ENCODE results near the gene LRRC17. TPM values are rescaled to one million over a fixed set of nuclear protein-coding genes. Genes with fewer than 3 reads are reported as not detected.

LRRC17 gene
- total RNA-seq, 1 donor from 2014 or later: 0.92 TPM

- H3K27ac Mint-ChIP-seq (ENCODE audit: unreplicated experiment): no peak overlapping the region
- no peak overlapping the region for H3K4me3 Mint-ChIP-seq (ENCODE audit: unreplicated experiment)
- no peaks in the 10 kb centered on the region for H3K27me3 Mint-ChIP-seq (ENCODE audit: unreplicated experiment)
- no peak for TF ChIP-seq CTCF (IDR thresholded peaks at IDR 0.05; ENCODE audit: unreplicated experiment)
- H3K9me3 Mint-ChIP-seq (ENCODE audit: unreplicated experiment): no peaks in the 10 kb centered on the region
- H3K4me1 Mint-ChIP-seq (ENCODE audit: unreplicated experiment): peaks cover 3% of the 10 kb centered on the region
- H3K36me3 Mint-ChIP-seq (ENCODE audit: low read depth, unreplicated experiment): no peaks in the 10 kb centered on the region
- DNase-seq (ENCODE audit: low spot score): no peak
Measured at GRCh38 chr7:102991540-102992214, 78.9 kb downstream of the LRRC17 start.

- DNase-seq (ENCODE audit: low spot score): no peak
- Mint-ChIP-seq H3K27ac (ENCODE audit: unreplicated experiment) (no peak overlapping the region), H3K4me3 (ENCODE audit: unreplicated experiment) (no peak overlapping the region), H3K36me3 (ENCODE audit: low read depth, unreplicated experiment) (no peaks in the 10 kb centered on the region), H3K9me3 (ENCODE audit: unreplicated experiment) (no peaks in the 10 kb centered on the region), H3K27me3 (ENCODE audit: unreplicated experiment) (no peaks in the 10 kb centered on the region), H3K4me1 (ENCODE audit: unreplicated experiment) (peaks cover 3% of the 10 kb centered on the region)
- no peak for TF ChIP-seq CTCF (IDR thresholded peaks at IDR 0.05; ENCODE audit: unreplicated experiment)
Measured at GRCh38 chr7:102992509-102992937, 79.7 kb downstream of the LRRC17 start.

- Mint-ChIP-seq H3K27ac (ENCODE audit: unreplicated experiment) (no peak overlapping the region), H3K36me3 (ENCODE audit: low read depth, unreplicated experiment) (no peaks in the 10 kb centered on the region)
- no peak for DNase-seq (ENCODE audit: low spot score)
Measured at GRCh38 chr7:102992938-102993717, 80.3 kb downstream of the LRRC17 start.

GRCh38 chr7:102993718-102994029 lies 80.9 kb downstream of the LRRC17 start:
- DNase-seq (ENCODE audit: low spot score): no peak
- no peak for TF ChIP-seq CTCF (IDR thresholded peaks at IDR 0.05; ENCODE audit: unreplicated experiment)
- Mint-ChIP-seq H3K4me3 (ENCODE audit: unreplicated experiment) (no peak overlapping the region), H3K27me3 (ENCODE audit: unreplicated experiment) (no peaks in the 10 kb centered on the region), H3K9me3 (ENCODE audit: unreplicated experiment) (no peaks in the 10 kb centered on the region), H3K4me1 (ENCODE audit: unreplicated experiment) (peaks cover 3% of the 10 kb centered on the region), H3K27ac (ENCODE audit: unreplicated experiment) (no peak overlapping the region), H3K36me3 (ENCODE audit: low read depth, unreplicated experiment) (no peaks in the 10 kb centered on the region)

More at GRCh38 chr7:102992938-102993717, 80.3 kb downstream of the LRRC17 start:
- Mint-ChIP-seq H3K4me1 (ENCODE audit: unreplicated experiment) (peaks cover 3% of the 10 kb centered on the region), H3K9me3 (ENCODE audit: unreplicated experiment) (no peaks in the 10 kb centered on the region), H3K27me3 (ENCODE audit: unreplicated experiment) (no peaks in the 10 kb centered on the region), H3K4me3 (ENCODE audit: unreplicated experiment) (no peak overlapping the region)
- no peak for TF ChIP-seq CTCF (IDR thresholded peaks at IDR 0.05; ENCODE audit: unreplicated experiment)

GRCh38 chr7:102994567-102994966 lies 81.8 kb downstream of the LRRC17 start:
- no peaks in the 10 kb centered on the region for H3K27me3 Mint-ChIP-seq (ENCODE audit: unreplicated experiment)
- H3K4me1 Mint-ChIP-seq (ENCODE audit: unreplicated experiment): peaks cover 3% of the 10 kb centered on the region
- H3K4me3 Mint-ChIP-seq (ENCODE audit: unreplicated experiment): no peak overlapping the region
- no peak overlapping the region for H3K27ac Mint-ChIP-seq (ENCODE audit: unreplicated experiment)
- no peak for DNase-seq (ENCODE audit: low spot score)
- no peak for TF ChIP-seq CTCF (IDR thresholded peaks at IDR 0.05; ENCODE audit: unreplicated experiment)
- no peaks in the 10 kb centered on the region for H3K9me3 Mint-ChIP-seq (ENCODE audit: unreplicated experiment)
- no peaks in the 10 kb centered on the region for H3K36me3 Mint-ChIP-seq (ENCODE audit: low read depth, unreplicated experiment)
